ENCODE measurements around the gene TEAD1. TPM values are rescaled to one million over a fixed set of nuclear protein-coding genes. Genes with fewer than 3 reads are reported as not detected.

Gene TEAD1
- total RNA-seq, 4 donors from 2014 or later: 38.8 to 110 (median 75.3) TPM

GRCh38 chr11:12745787-12746186, 71.6 kb downstream of the TEAD1 start:
- Histone ChIP-seq H3K4me1 (no peaks in the 10 kb centered on the region), H3K4me3 (no peak overlapping the region), H3K27me3 (no peaks in the 10 kb centered on the region), H3K27ac (peak overlapping the region; percentile 48 to 53), H3K36me3 (no peaks in the 10 kb centered on the region), H3K9me3 (no peaks in the 10 kb centered on the region)
- TF ChIP-seq CTCF (IDR thresholded peaks at IDR 0.05) (no peak), POLR2A (IDR thresholded peaks at IDR 0.05) (no peak)
- no peak for DNase-seq
- intact Hi-C loops (cut with DNase I; ENCODE audit: low total_unique reads): no loop called here

- no peaks in the 10 kb centered on the region for H3K4me1 ChIP-seq
- no peaks in the 10 kb centered on the region for H3K36me3 ChIP-seq
- no peak for TF ChIP-seq POLR2A (IDR thresholded peaks at IDR 0.05)
- TF ChIP-seq CTCF (IDR thresholded peaks at IDR 0.05): peak in 2 of 4 experiments; percentile 16 to 34
- DNase-seq: peak; percentile 88 to 91
- no peaks in the 10 kb centered on the region for H3K9me3 ChIP-seq
- no peaks in the 10 kb centered on the region for H3K27me3 ChIP-seq
- H3K27ac ChIP-seq: peak overlapping the region; percentile 48 to 53
- intact Hi-C loops (cut with DNase I; ENCODE audit: low total_unique reads): no loop called here
- H3K4me3 ChIP-seq: no peak overlapping the region
Measured at GRCh38 chr11:12746593-12747097, 72.4 kb downstream of the TEAD1 start.

- no peak for DNase-seq
- no peak overlapping the region for H3K27ac ChIP-seq
- no peaks in the 10 kb centered on the region for H3K9me3 ChIP-seq
- H3K36me3 ChIP-seq: no peaks in the 10 kb centered on the region
- H3K4me1 ChIP-seq: no peaks in the 10 kb centered on the region
- H3K27me3 ChIP-seq: no peaks in the 10 kb centered on the region
- no peak overlapping the region for H3K4me3 ChIP-seq
- TF ChIP-seq CTCF (IDR thresholded peaks at IDR 0.05): no peak
- no peak for TF ChIP-seq POLR2A (IDR thresholded peaks at IDR 0.05)
- intact Hi-C loops (cut with DNase I; ENCODE audit: low total_unique reads): no loop called here
Measured at GRCh38 chr11:12748561-12748960, 74.3 kb downstream of the TEAD1 start.

DNA sequence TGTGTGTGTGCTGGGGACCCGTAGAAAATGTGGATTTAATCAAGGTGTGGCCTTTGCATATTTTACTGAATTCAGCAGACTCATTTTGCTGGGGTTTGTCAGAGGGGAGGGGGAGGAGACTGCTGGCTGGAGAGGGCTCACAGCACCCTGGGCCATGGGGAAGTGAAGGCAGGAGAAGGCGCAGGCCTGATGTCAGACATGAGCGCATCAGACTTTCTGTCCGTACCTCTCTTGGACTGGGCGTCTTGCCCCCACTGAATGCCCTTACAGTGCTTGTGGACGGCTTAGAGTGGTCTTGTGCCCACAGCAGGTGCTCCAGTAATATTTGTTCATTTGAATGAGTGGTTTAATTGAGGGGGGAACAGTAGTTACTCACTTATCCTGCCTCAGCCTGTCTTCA, 75.2 kb downstream of the TEAD1 start:
- TF ChIP-seq CTCF (IDR thresholded peaks at IDR 0.05) (no peak), POLR2A (IDR thresholded peaks at IDR 0.05) (no peak)
- H3K27me3 ChIP-seq: no peaks in the 10 kb centered on the region
- H3K9me3 ChIP-seq: no peaks in the 10 kb centered on the region
- H3K36me3 ChIP-seq: no peaks in the 10 kb centered on the region
- no peak overlapping the region for H3K27ac ChIP-seq
- H3K4me1 ChIP-seq: no peaks in the 10 kb centered on the region
- H3K4me3 ChIP-seq: no peak overlapping the region
- no peak for DNase-seq
- intact Hi-C loops (cut with DNase I; ENCODE audit: low total_unique reads): no loop called here

GRCh38 chr11:12750181-12750580, 76.0 kb downstream of the TEAD1 start:
- H3K36me3 ChIP-seq: no peaks in the 10 kb centered on the region
- no peaks in the 10 kb centered on the region for H3K9me3 ChIP-seq
- TF ChIP-seq CTCF (IDR thresholded peaks at IDR 0.05) (no peak), POLR2A (IDR thresholded peaks at IDR 0.05) (no peak)
- no peaks in the 10 kb centered on the region for H3K4me1 ChIP-seq
- DNase-seq: no peak
- no peak overlapping the region for H3K4me3 ChIP-seq
- intact Hi-C loops (cut with DNase I; ENCODE audit: low total_unique reads): loop anchor here (10.0 kb wide), 1 partner anchor 55 kb away; no protein-coding TSS in a partner anchor
- no peaks in the 10 kb centered on the region for H3K27me3 ChIP-seq
- H3K27ac ChIP-seq: no peak overlapping the region
